CD4-positive, alpha-beta memory T cell (primary cell): Measurements from ENCODE around the gene HOXD12. TPM values are rescaled to one million over a fixed set of nuclear protein-coding genes. Genes with fewer than 3 reads are reported as not detected.

Source experiments
- CTCF ChIA-PET: fragments of 350-600 bp; sonication (Branson Sonifier 250); formaldehyde crosslinking; loops from one replicate; lab custom pipeline; 2021; ENCODE audit warnings: inconsistent platforms; ENCODE audit not compliant: partially characterized antibody; lab: Charles Lee
- POLR2A ChIA-PET: fragments of 350-600 bp; sonication (Branson Sonifier 250); formaldehyde crosslinking; loops from one replicate; lab custom pipeline; 2021; ENCODE audit not compliant: partially characterized antibody; lab: Charles Lee
- DNase-seq, 5 donors: peaks; one replicate each; pipeline versions ENCODE4 v3.0.0 to v3.0.0-alpha.2; 2020 to 2022; ENCODE audit warnings: mixed read lengths in 1 of 5
- H3K27ac ChIP-seq: one replicate; pipeline ENCODE4 v1.7.0; 2013; ENCODE audit warnings: low read depth, low read length
- H3K27me3 ChIP-seq: 2 replicates; pipeline ENCODE4 v1.7.0; 2013; ENCODE audit warnings: mild to moderate bottlenecking, low read length, moderate library complexity; ENCODE audit not compliant: insufficient read depth
- H3K36me3 ChIP-seq: 2 replicates; pipeline ENCODE4 v1.7.0; 2013; ENCODE audit warnings: mild to moderate bottlenecking, low read length, moderate library complexity; ENCODE audit not compliant: insufficient read depth
- H3K4me1 ChIP-seq: 2 replicates; pipeline ENCODE4 v1.7.0; 2013; ENCODE audit warnings: mild to moderate bottlenecking, low read length, moderate library complexity; ENCODE audit not compliant: insufficient read depth
- H3K4me3 ChIP-seq, 2 donors: one replicate each; pipeline ENCODE4 v1.7.0; 2013; ENCODE audit warnings: low read length in 2 of 2, mild to moderate bottlenecking in 1 of 2
- H3K9me3 ChIP-seq, 2 donors: one replicate each; pipeline ENCODE4 v1.7.0; 2013; ENCODE audit warnings: low read length in 2 of 2, control low read depth in 1 of 2; ENCODE audit not compliant: control insufficient read depth in 1 of 2
- H3K27ac Mint-ChIP-seq, 7 donors: one replicate each; pipeline ENCODE4 v1.8.0; 2020 to 2021; ENCODE audit warnings: mixed read lengths in 7 of 7, mild to moderate bottlenecking in 6 of 7, inconsistent platforms in 3 of 7, moderate library complexity in 3 of 7
- H3K27me3 Mint-ChIP-seq, 2 donors: one replicate each; pipeline ENCODE4 v1.8.0; 2020 to 2021; ENCODE audit warnings: mixed read lengths in 2 of 2
- H3K36me3 Mint-ChIP-seq, 2 donors: one replicate each; pipeline ENCODE4 v1.8.0; 2020 to 2021; ENCODE audit warnings: mixed read lengths in 2 of 2, inconsistent platforms in 1 of 2, mild to moderate bottlenecking in 1 of 2
- H3K4me1 Mint-ChIP-seq, 4 donors: one replicate each; pipeline ENCODE4 v1.8.0; 2020 to 2021; ENCODE audit warnings: mixed read lengths in 4 of 4, mild to moderate bottlenecking in 1 of 4
- H3K4me3 Mint-ChIP-seq, 8 donors: one replicate each; pipeline ENCODE4 v1.8.0; 2020 to 2021; ENCODE audit warnings: mixed read lengths in 8 of 8, mild to moderate bottlenecking in 7 of 8, moderate library complexity in 6 of 8, inconsistent platforms in 3 of 8
- H3K9me3 Mint-ChIP-seq, 8 donors: one replicate each; pipeline ENCODE4 v1.8.0; 2020 to 2021; ENCODE audit warnings: mixed read lengths in 8 of 8, mild to moderate bottlenecking in 5 of 8, inconsistent platforms in 3 of 8, moderate library complexity in 1 of 8
- intact Hi-C: fragments of 100-400 bp; cut with micrococcal nuclease; formaldehyde crosslinking; loops from one replicate; pipeline ENCODE4 v1.15.1; 2023
- polyA plus RNA-seq, 2 donors: library from polyadenylated mRNA; unstranded; fragments of 300-500 nt; fragmentation: Illumina TruSeq; gene quantifications; one replicate each; pipeline ENCODE4 v1.2.3, GENCODE V29; 2021
- total RNA-seq, 2 experiments: library from RNA; stranded (reverse); gene quantifications; one replicate each; pipeline ENCODE4 v1.2.3, GENCODE V29; 2021

Gene HOXD12
- total and polyA plus RNA-seq, 4 experiments from 2014 or later, result not detected

DNA sequence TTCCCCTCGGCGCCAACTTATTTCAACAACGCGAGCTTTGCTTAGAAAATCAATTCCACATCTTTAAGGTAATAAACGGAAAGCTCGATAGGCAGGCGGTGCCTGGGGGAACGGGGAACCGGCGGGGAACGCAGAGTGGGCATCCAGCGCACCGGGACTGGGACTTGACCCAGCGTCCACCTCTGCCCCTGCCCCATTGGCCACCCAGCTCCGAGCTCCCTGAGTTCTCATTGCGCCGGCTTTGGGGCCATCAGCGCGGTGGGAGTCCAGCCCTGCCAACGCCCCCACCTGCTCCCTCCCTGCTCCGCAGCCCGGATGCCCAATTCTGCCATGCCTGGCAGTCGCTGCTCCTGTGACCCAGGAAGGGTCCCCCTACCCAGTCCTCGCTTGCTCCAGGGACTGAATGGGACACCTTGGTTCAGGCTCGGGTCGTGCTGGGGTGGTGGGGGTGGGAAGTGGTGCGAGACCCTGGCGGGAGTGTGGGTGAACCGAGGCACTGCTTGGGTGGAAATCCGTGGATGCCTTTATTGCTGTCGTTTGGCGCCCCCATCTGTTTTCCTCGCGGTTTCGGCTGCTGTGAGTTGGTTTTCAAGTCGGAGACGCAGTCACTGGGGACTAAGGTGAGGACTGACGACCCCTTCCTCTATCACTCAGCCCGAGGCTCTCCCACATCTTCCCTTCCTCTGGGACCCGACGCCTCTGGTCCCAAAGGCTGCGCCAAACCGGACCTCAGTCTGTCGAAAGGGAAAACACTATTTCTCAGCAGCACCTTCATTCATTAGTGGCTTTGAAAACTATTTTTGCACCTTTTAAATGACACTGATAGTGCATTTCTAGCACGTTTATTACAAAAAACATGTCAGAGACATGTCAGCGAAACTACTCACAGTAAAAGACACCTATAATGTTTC lies 13.5 kb upstream of the HOXD12 start:
- Histone ChIP-seq H3K36me3 (no peaks in the 10 kb centered on the region), H3K4me1 (peaks cover 9% of the 10 kb centered on the region), H3K4me3 (no peak overlapping the region), H3K9me3 (no peaks in the 10 kb centered on the region), H3K27me3 (peaks cover 96% of the 10 kb centered on the region), H3K27ac (no peak overlapping the region)
- intact Hi-C loops, result no loop called here
- peaks cover 67 to 78% of the 10 kb centered on the region in 2 donors for H3K27me3 Mint-ChIP-seq
- ChIA-PET POLR2A (interaction anchor here (1.1 to 1.2 kb wide), 2 partner anchors 10 to 24 kb away, joined by 3 read pairs; no protein-coding TSS in a partner anchor), CTCF (interaction anchor here (1.0 to 1.6 kb wide), 2 partner anchors 11 to 396 kb away, joined by 3 to 7 read pairs; no protein-coding TSS in a partner anchor)
- peaks cover 0 to 71% (median 52%) of the 10 kb centered on the region in 8 donors for H3K9me3 Mint-ChIP-seq
- peak overlapping the region in 5 of 8 donors; percentile 5 to 36 (median 18) for H3K4me3 Mint-ChIP-seq
- DNase-seq, result no peak
- H3K27ac Mint-ChIP-seq, result peak overlapping the region in 6 of 7 donors; percentile 30 to 91 (median 58)
- peaks cover 1 to 49% (median 10%) of the 10 kb centered on the region in 4 donors for H3K4me1 Mint-ChIP-seq
- peaks cover 0 to 13% of the 10 kb centered on the region in 2 donors for H3K36me3 Mint-ChIP-seq

DNA sequence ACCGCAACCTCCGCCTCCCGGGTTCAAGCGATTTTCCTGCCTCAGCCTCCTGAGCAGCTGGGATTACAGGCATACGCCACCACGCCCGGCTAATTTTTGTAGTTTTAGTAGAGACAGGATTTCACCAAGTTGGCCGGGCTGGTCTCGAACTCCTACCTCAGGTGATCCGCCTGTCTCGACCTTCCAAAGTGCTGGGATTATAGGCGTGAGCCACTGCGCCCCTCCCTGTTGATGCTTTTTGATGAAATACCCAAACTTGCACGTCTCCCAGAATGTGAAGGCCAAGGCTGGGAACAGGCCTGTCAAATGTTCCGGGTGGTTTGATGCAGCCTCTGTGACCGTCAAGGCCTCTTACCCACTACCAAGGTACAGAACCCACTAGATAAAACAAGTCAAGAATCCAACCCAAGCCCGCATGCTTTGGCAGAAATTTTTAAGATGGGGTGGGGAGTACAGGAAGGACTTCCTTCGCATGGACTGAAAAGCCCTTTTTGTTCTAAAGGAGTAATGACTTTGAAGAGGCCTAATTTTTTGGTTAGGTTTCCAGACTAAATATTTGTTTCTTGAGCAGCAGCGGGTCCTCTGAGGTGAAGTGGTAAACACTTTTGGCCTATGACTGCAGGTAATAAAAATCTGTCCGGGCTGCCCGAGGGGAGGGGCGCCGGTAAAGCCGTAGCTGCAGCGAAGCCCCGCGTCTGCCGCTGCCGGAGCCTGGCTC lies 12.1 kb upstream of the HOXD12 start:
- Histone ChIP-seq H3K4me1 (peaks cover 9% of the 10 kb centered on the region), H3K27ac (no peak overlapping the region), H3K27me3 (peaks cover 93% of the 10 kb centered on the region), H3K4me3 (no peak overlapping the region), H3K36me3 (no peaks in the 10 kb centered on the region), H3K9me3 (no peaks in the 10 kb centered on the region)
- CTCF ChIA-PET, result no interaction called here
- H3K27ac Mint-ChIP-seq, result peak overlapping the region in 5 of 7 donors; percentile 29 to 91 (median 57)
- H3K9me3 Mint-ChIP-seq, result peaks cover 0 to 64% (median 50%) of the 10 kb centered on the region in 8 donors
- intact Hi-C loops, result loop anchor here (1.0 to 2.0 kb wide), 2 partner anchors 9 to 397 kb away; no protein-coding TSS in a partner anchor
- H3K4me3 Mint-ChIP-seq, result peak overlapping the region in 6 of 8 donors; percentile 44 to 79 (median 68)
- DNase-seq, result no peak
- POLR2A ChIA-PET, result no interaction called here
- peaks cover 74 to 81% of the 10 kb centered on the region in 2 donors for H3K27me3 Mint-ChIP-seq
- peaks cover 7 to 9% of the 10 kb centered on the region in 2 donors for H3K36me3 Mint-ChIP-seq
- H3K4me1 Mint-ChIP-seq, result peaks cover 6 to 61% (median 16%) of the 10 kb centered on the region in 4 donors

DNA sequence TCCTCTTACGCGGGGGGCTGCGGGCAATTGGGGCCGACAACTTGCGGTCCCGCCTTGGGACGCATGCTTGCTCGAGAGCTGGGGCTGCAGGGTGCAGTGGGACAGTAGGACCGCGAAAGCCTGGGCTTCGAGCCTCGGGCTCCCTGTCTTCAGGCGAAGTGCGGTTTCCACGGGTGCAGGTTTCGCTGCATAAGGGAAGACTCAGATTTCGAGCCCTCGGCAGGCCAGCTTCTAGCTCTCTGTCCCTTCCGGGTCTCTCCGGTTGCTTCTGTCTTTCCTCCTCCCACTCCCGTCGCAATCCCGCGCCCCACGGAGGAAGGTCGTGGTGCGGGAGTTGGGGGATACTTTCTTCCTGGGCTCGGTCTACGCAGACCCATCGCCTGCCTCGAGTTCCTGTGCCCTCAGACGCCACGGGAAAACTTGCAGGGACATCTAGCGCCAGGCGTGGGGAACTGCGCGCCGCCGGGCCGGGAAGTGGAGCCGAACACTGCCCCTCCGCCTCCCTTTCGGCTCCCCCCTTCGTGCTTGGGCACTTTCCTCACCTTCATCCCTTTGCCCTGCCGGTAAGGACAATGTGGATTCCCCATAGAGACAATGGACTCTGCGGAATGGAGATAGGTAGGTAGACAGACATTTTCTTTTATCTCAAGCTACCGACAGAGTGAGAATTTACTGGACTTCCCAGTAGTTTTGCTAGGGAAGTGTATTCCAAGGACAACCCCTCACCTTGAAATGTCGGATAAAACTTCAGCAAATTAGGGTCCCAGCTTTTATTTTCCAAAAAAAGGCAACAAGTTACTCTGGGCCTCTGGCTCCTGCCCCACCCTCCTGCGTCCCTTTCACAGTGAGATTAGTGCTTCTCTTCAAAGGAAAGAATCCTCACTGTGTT lies 11.3 kb upstream of the HOXD12 start:
- no peak for DNase-seq
- H3K27me3 ChIP-seq, result peaks cover 88% of the 10 kb centered on the region
- peaks cover 0 to 60% (median 47%) of the 10 kb centered on the region in 8 donors for H3K9me3 Mint-ChIP-seq
- peak overlapping the region in 1 of 2 donors; percentile 22 for H3K4me3 ChIP-seq
- H3K9me3 ChIP-seq, result no peaks in the 10 kb centered on the region
- peaks cover 68 to 76% of the 10 kb centered on the region in 2 donors for H3K27me3 Mint-ChIP-seq
- peak overlapping the region; percentile 44 to 79 (median 67) for H3K4me3 Mint-ChIP-seq
- ChIA-PET POLR2A (interaction anchor here (0.7 kb wide), 1 partner anchor 11 kb away, joined by 3 read pairs; the partner anchor contains the start of gene HOXD12), CTCF (interaction anchor here (1.4 to 1.8 kb wide), 2 partner anchors 9 to 398 kb away, joined by 5 to 6 read pairs; no protein-coding TSS in a partner anchor)
- H3K36me3 ChIP-seq, result no peaks in the 10 kb centered on the region
- intact Hi-C loops, result loop anchor here (1.0 to 2.0 kb wide), 2 partner anchors 8 to 397 kb away; no protein-coding TSS in a partner anchor
- H3K36me3 Mint-ChIP-seq, result peaks cover 7 to 9% of the 10 kb centered on the region in 2 donors
- no peak overlapping the region for H3K27ac ChIP-seq
- H3K4me1 ChIP-seq, result peaks cover 11% of the 10 kb centered on the region
- H3K27ac Mint-ChIP-seq, result peak overlapping the region in 5 of 7 donors; percentile 17 to 91 (median 57)
- H3K4me1 Mint-ChIP-seq, result peaks cover 8 to 64% (median 18%) of the 10 kb centered on the region in 4 donors

DNA sequence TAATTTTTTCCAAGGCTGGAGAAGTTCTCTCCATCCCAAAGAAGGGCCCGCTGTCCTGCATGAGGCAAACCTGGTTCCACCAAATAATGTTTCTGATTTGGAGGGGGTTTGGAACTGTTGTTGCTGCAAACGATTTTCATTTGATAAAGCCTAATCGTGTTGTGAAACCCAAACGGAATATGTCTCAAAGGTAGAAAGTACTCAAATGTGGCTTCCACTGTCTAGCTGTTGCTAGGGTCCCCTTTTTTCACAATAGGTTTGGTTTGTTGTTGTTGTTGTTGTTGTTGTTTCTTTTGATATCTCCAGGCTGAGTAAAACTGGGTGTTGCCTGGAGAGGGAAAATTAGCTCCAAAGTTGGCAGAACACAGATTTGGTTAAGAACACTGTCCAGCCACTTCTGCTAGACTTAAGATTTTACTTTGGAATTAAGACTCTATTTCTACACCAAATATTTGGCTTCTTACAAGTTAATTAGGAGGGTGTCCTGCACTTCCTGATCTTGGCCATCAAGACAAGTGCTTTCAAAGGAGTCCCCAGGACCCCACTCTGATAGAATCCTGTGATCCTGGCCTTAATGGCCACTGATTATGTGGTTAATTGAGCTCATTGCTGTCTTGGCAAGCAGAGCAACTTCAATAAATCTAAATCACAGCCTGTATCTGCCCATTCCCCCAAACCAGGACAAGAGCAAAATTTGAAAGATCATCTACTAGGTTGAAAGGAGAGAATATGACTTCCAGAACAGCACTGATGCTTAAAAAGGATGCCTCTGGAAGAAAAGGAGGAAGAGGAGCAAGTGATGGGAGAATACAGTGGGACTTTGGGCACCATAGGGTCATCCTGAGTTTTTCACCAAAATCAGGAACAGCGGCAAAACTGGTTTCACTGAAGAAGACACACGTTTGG lies 10.4 kb upstream of the HOXD12 start:
- H3K4me3 Mint-ChIP-seq, result peak overlapping the region in 2 of 8 donors; percentile 4 to 13

DNA sequence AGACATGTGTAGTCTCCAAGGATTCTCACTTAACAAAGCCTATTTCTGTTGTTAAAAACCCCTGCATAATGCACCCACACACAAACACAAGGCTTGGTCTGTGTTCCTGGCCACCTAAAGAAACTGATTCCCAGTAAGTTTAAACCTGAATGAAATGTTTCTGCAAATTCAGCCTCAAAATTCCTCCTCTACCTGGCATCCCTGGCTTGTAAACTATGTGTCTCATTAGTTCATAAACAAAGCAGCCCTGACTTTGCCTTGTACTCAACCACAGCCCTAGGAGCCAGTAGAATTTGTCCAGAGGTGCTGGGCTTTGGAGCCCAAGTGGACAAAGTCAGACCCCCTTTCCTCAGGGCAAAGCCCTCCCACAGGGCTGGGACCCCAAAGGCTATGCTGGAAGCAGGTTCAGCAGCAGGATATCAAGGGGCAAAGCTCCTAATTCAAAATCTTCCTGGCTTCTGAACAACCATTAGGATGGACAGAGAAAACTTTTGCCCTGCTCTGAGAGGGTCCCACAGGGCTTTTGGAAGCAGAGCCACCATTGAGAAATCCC lies 9.7 kb upstream of the HOXD12 start:
- peaks cover 16% of the 10 kb centered on the region for H3K4me1 ChIP-seq
- H3K27ac Mint-ChIP-seq, result peak overlapping the region in 1 of 7 donors; percentile 57

More for the DNA sequence above, 10.4 kb upstream of the HOXD12 start:
- H3K27me3 Mint-ChIP-seq, result peaks cover 68 to 76% of the 10 kb centered on the region in 2 donors
- Histone ChIP-seq H3K4me1 (peaks cover 16% of the 10 kb centered on the region), H3K27me3 (peaks cover 88% of the 10 kb centered on the region), H3K9me3 (no peaks in the 10 kb centered on the region), H3K36me3 (no peaks in the 10 kb centered on the region), H3K27ac (no peak overlapping the region), H3K4me3 (no peak overlapping the region)
- DNase-seq, result no peak
- POLR2A ChIA-PET, result interaction anchor here (0.7 kb wide), 1 partner anchor 10 kb away, joined by 3 read pairs; the partner anchor contains the start of gene HOXD12
- peaks cover 7 to 9% of the 10 kb centered on the region in 2 donors for H3K36me3 Mint-ChIP-seq
- H3K9me3 Mint-ChIP-seq, result peaks cover 0 to 60% (median 43%) of the 10 kb centered on the region in 8 donors
- H3K27ac Mint-ChIP-seq, result peak overlapping the region in 2 of 7 donors; percentile 46 to 57
- intact Hi-C loops, result loop anchor here (1.0 to 2.0 kb wide), 2 partner anchors 7 to 398 kb away; no protein-coding TSS in a partner anchor
- CTCF ChIA-PET, result interaction anchor here (0.5 to 1.8 kb wide), 3 partner anchors 8 to 583 kb away, joined by 3 to 6 read pairs (median 5); no protein-coding TSS in a partner anchor
- peaks cover 8 to 67% (median 23%) of the 10 kb centered on the region in 4 donors for H3K4me1 Mint-ChIP-seq

More for the DNA sequence above, 9.7 kb upstream of the HOXD12 start:
- POLR2A ChIA-PET, result no interaction called here
- Histone ChIP-seq H3K9me3 (no peaks in the 10 kb centered on the region), H3K4me3 (no peak overlapping the region), H3K27me3 (peaks cover 89% of the 10 kb centered on the region), H3K36me3 (no peaks in the 10 kb centered on the region), H3K27ac (no peak overlapping the region)
- intact Hi-C loops, result loop anchor here (2.0 to 5.0 kb wide), 2 partner anchors 399 to 1753 kb away; no protein-coding TSS in a partner anchor
- Mint-ChIP-seq H3K4me3 (no peak overlapping the region), H3K9me3 (peaks cover 0 to 60% (median 39%) of the 10 kb centered on the region in 8 donors), H3K4me1 (peaks cover 8 to 63% (median 23%) of the 10 kb centered on the region in 4 donors), H3K36me3 (peaks cover 7 to 10% of the 10 kb centered on the region in 2 donors), H3K27me3 (peaks cover 70 to 78% of the 10 kb centered on the region in 2 donors)
- DNase-seq, result no peak
- CTCF ChIA-PET, result interaction anchor here (1.4 to 1.8 kb wide), 2 partner anchors 8 to 399 kb away, joined by 5 to 6 read pairs; no protein-coding TSS in a partner anchor
